PC-3 (cell line): ENCODE measurements around the gene CXCL11. TPM values are rescaled to one million over a fixed set of nuclear protein-coding genes. Genes with fewer than 3 reads are reported as not detected.

Experiments
- ATAC-seq: fragments of 200-7000 bp; cut with Tn5 transposase; 2 replicates; pipeline ENCODE4 v1.9.1; 2020; ENCODE audit warnings: mild to moderate bottlenecking, moderate library complexity
- BruUV-seq: library from RNA; stranded (reverse); fragments of 400-500 nt; replicated peaks from 2 replicates; lab custom pipeline; 2021; lab: Mats Ljungman, UMichigan
- CTCF ChIA-PET: fragments of 300-600 bp; sonication (Branson Sonifier 250); formaldehyde crosslinking; loops from one replicate; lab custom pipeline; 2022; ENCODE audit warnings: antibody characterized with exemption; lab: Charles Lee
- POLR2A ChIA-PET: fragments of 300-600 bp; sonication (Branson Sonifier 250); formaldehyde crosslinking; loops from one replicate; lab custom pipeline; 2022; ENCODE audit warnings: antibody characterized with exemption; ENCODE audit not compliant: unreplicated experiment; lab: Charles Lee
- DNase-seq: peaks from one replicate; pipeline ENCODE4 v3.0.0-alpha.2; 2015
- H2AFZ ChIP-seq: fragments of 300-600 bp; sonication (generic); 2 replicates; pipeline ENCODE4 v1.6.0; 2016; ENCODE audit warnings: antibody characterized with exemption, low read length
- H3F3A ChIP-seq: fragments of 300-600 bp; sonication (generic); one replicate; pipeline ENCODE4 v1.6.0; 2017; ENCODE audit warnings: antibody characterized with exemption, low read length, control low read depth, mild to moderate bottlenecking; ENCODE audit not compliant: unreplicated experiment
- H3K27ac ChIP-seq: fragments of 300-600 bp; sonication (generic); 2 replicates; pipeline ENCODE4 v1.5.1; 2016; ENCODE audit warnings: mild to moderate bottlenecking, low read length
- H3K27me3 ChIP-seq: fragments of 300-600 bp; sonication (generic); 2 replicates; pipeline ENCODE4 v1.6.1; 2016; ENCODE audit warnings: low read length, mixed read lengths
- H3K36me3 ChIP-seq: fragments of 300-600 bp; sonication (generic); 2 replicates; pipeline ENCODE4 v1.6.1; 2016; ENCODE audit warnings: low read depth, mixed run types, low read length, mixed read lengths
- H3K4me1 ChIP-seq: fragments of 300-600 bp; sonication (generic); 2 replicates; pipeline ENCODE4 v1.5.1; 2016; ENCODE audit warnings: low read length; ENCODE audit not compliant: insufficient read depth
- H3K4me2 ChIP-seq: fragments of 300-600 bp; sonication (generic); 2 replicates; pipeline ENCODE4 v1.6.0; 2016; ENCODE audit warnings: low read length
- H3K4me3 ChIP-seq: fragments of 300-600 bp; sonication (generic); 2 replicates; pipeline ENCODE4 v1.5.1; 2016; ENCODE audit warnings: mild to moderate bottlenecking, low read length, mixed read lengths
- H3K79me2 ChIP-seq: fragments of 300-600 bp; sonication (generic); 2 replicates; pipeline ENCODE4 v1.6.1; 2017; ENCODE audit warnings: low read length, mixed read lengths
- H3K9ac ChIP-seq: fragments of 300-600 bp; sonication (generic); 2 replicates; pipeline ENCODE4 v1.6.0; 2016; ENCODE audit warnings: mild to moderate bottlenecking, low read length
- H3K9me2 ChIP-seq: fragments of 300-600 bp; sonication (generic); replicated peaks from 2 replicates; pipeline ENCODE4 v1.6.1; 2016; ENCODE audit warnings: mixed run types, low read length, mixed read lengths
- H3K9me3 ChIP-seq: fragments of 300-600 bp; sonication (generic); 2 replicates; pipeline ENCODE4 v1.6.1; 2016; ENCODE audit warnings: low read length, mixed read lengths
- H4K20me1 ChIP-seq: fragments of 300-600 bp; sonication (generic); 2 replicates; pipeline ENCODE4 v1.6.1; 2016; ENCODE audit warnings: low read length, mixed read lengths
- CTCF ChIP-seq: fragments of 300-600 bp; sonication (generic); conservative IDR thresholded peaks from 2 replicates; pipeline ENCODE4 v1.5.1; 2017; ENCODE audit warnings: antibody characterized with exemption, low read depth, mild to moderate bottlenecking, low read length
- EZH2 ChIP-seq: fragments of 300-600 bp; sonication (generic); IDR thresholded peaks from one replicate; pipeline ENCODE4 v1.6.1; 2017; ENCODE audit warnings: antibody characterized with exemption, mild to moderate bottlenecking, low read length; ENCODE audit not compliant: unreplicated experiment
- EZH2phosphoT487 ChIP-seq: fragments of 300-600 bp; sonication (generic); IDR thresholded peaks from 2 replicates; pipeline ENCODE4 v1.6.1; 2018; ENCODE audit warnings: mild to moderate bottlenecking, antibody characterized with exemption, low read length, borderline replicate concordance
- intact Hi-C: fragments of 100-400 bp; cut with micrococcal nuclease; formaldehyde crosslinking; loops from 2 replicates; pipeline ENCODE4 v1.9.0; 2023
- total RNA-seq: library from RNA; depleted of rRNA; stranded (reverse); fragments of >200 nt; gene quantifications from 2 replicates; pipeline ENCODE4 v1.2.3, GENCODE V29; 2014

The CXCL11 gene
- total RNA-seq, 1 experiment from 2014 or later: not detected

- intact Hi-C loops: no loop called here
- Histone ChIP-seq H3K27ac (no peak overlapping the region), H3K9ac (no peak overlapping the region), H3K4me1 (no peaks in the 10 kb centered on the region), H3K9me3 (no peaks in the 10 kb centered on the region), H3K79me2 (no peaks in the 10 kb centered on the region), H3F3A (no peaks in the 10 kb centered on the region), H4K20me1 (no peaks in the 10 kb centered on the region), H3K36me3 (no peaks in the 10 kb centered on the region), H3K9me2 (no peaks in the 10 kb centered on the region), H3K27me3 (no peaks in the 10 kb centered on the region), H3K4me2 (no peak overlapping the region), H3K4me3 (no peak overlapping the region), H2AFZ (no peak overlapping the region)
- TF ChIP-seq EZH2phosphoT487: no peak
- TF ChIP-seq EZH2: no peak
- no peak for TF ChIP-seq CTCF
- ChIA-PET POLR2A (no interaction called here), CTCF (no interaction called here)
- BruUV-seq: no TSS peak
- DNase-seq (no peak), ATAC-seq (no peak)
Measured at GRCh38 chr4:76072760-76073159, 36.9 kb upstream of the CXCL11 start.

- Histone ChIP-seq H3K4me1 (no peaks in the 10 kb centered on the region), H3F3A (no peaks in the 10 kb centered on the region), H3K4me2 (no peak overlapping the region), H3K9me3 (no peaks in the 10 kb centered on the region), H3K4me3 (no peak overlapping the region), H3K27me3 (no peaks in the 10 kb centered on the region), H3K9ac (no peak overlapping the region), H3K9me2 (no peaks in the 10 kb centered on the region), H3K27ac (no peak overlapping the region), H4K20me1 (no peaks in the 10 kb centered on the region), H3K36me3 (no peaks in the 10 kb centered on the region), H3K79me2 (no peaks in the 10 kb centered on the region), H2AFZ (no peak overlapping the region)
- ATAC-seq (peak; percentile 94), DNase-seq (peak; percentile 80)
- CTCF ChIA-PET: no interaction called here
- intact Hi-C loops: loop anchor here (1.0 kb wide), 2 partner anchors 72 to 151 kb away; no protein-coding TSS in a partner anchor
- peak; percentile 80 for TF ChIP-seq CTCF
- TF ChIP-seq EZH2phosphoT487: no peak
- POLR2A ChIA-PET: no interaction called here
- no TSS peak for BruUV-seq
Measured at GRCh38 chr4:76067652-76068286, 31.9 kb upstream of the CXCL11 start.

- Histone ChIP-seq H3K79me2 (no peaks in the 10 kb centered on the region), H4K20me1 (no peaks in the 10 kb centered on the region), H3K4me1 (no peaks in the 10 kb centered on the region), H3K27me3 (no peaks in the 10 kb centered on the region), H3K27ac (no peak overlapping the region), H2AFZ (no peak overlapping the region), H3K4me3 (no peak overlapping the region), H3K9me3 (no peaks in the 10 kb centered on the region), H3K9me2 (no peaks in the 10 kb centered on the region), H3K9ac (no peak overlapping the region), H3K4me2 (no peak overlapping the region), H3F3A (no peaks in the 10 kb centered on the region), H3K36me3 (no peaks in the 10 kb centered on the region)
- no peak for DNase-seq
- POLR2A ChIA-PET: no interaction called here
- CTCF ChIA-PET: no interaction called here
- TF ChIP-seq EZH2phosphoT487: no peak
- no peak for TF ChIP-seq EZH2
- no peak for TF ChIP-seq CTCF
- BruUV-seq: no TSS peak
- intact Hi-C loops: no loop called here
- ATAC-seq: no peak
Measured at GRCh38 chr4:76066546-76066945, 30.7 kb upstream of the CXCL11 start.
